CD4-positive, alpha-beta T cell (primary cell): ENCODE data around the gene ADAMTSL2. TPM values are rescaled to one million over a fixed set of nuclear protein-coding genes. Genes with fewer than 3 reads are reported as not detected.

Experiments used
- ATAC-seq: fragments of 200-7000 bp; cut with Tn5 transposase; one replicate; pipeline ENCODE4 v1.10.0; 2022; ENCODE audit warnings: mild to moderate bottlenecking; ENCODE audit not compliant: poor library complexity
- CTCF ChIA-PET: fragments of 350-600 bp; sonication (Branson Sonifier 250); formaldehyde crosslinking; loops from one replicate; lab custom pipeline; 2021; ENCODE audit warnings: antibody characterized with exemption, inconsistent platforms; lab: Charles Lee
- POLR2A ChIA-PET: fragments of 350-600 bp; sonication (Branson Sonifier 250); formaldehyde crosslinking; loops from one replicate; lab custom pipeline; 2021; ENCODE audit warnings: antibody characterized with exemption, inconsistent platforms; lab: Charles Lee
- DNase-seq, 14 experiments: peaks; one replicate each; pipeline ENCODE4 v3.0.0-alpha.2; 2013 to 2020; ENCODE audit warnings: mixed read lengths in 2 of 14
- H3K27ac ChIP-seq, 2 donors: one replicate each; pipeline versions ENCODE4 v1.5.1 to v1.7.0; 2013; ENCODE audit warnings: low read length in 2 of 2, low read depth in 1 of 2, mild to moderate bottlenecking in 1 of 2
- H3K27me3 ChIP-seq, 2 experiments: 1 replicate in 1 of 2; 2 replicates in 1 of 2; pipeline versions ENCODE4 v1.6.1 to v1.7.0; 2013; ENCODE audit warnings: low read length in 2 of 2, control low read depth in 1 of 2, mild to moderate bottlenecking in 1 of 2, moderate library complexity in 1 of 2; ENCODE audit not compliant: insufficient read depth in 2 of 2, control insufficient read depth in 1 of 2
- H3K36me3 ChIP-seq: one replicate; pipeline ENCODE4 v1.6.1; 2013; ENCODE audit warnings: low read length, control low read depth; ENCODE audit not compliant: insufficient read depth
- H3K4me1 ChIP-seq: one replicate; pipeline ENCODE4 v1.6.1; 2013; ENCODE audit warnings: low read length, control low read depth; ENCODE audit not compliant: insufficient read depth
- H3K4me3 ChIP-seq: one replicate; pipeline ENCODE4 v1.5.1; 2013; ENCODE audit warnings: mild to moderate bottlenecking, low read length, moderate library complexity
- H3K9me3 ChIP-seq, 2 experiments: 1 replicate in 1 of 2; 2 replicates in 1 of 2; pipeline versions ENCODE4 v1.6.1 to v1.7.0; 2013; ENCODE audit warnings: low read length in 2 of 2, mild to moderate bottlenecking in 2 of 2, control low read depth in 1 of 2, moderate library complexity in 1 of 2; ENCODE audit not compliant: control insufficient read depth in 1 of 2, insufficient read depth in 1 of 2
- H3K27ac Mint-ChIP-seq: one replicate; pipeline ENCODE4 v1.8.0; 2020; ENCODE audit warnings: mixed read lengths
- H3K27me3 Mint-ChIP-seq: one replicate; pipeline ENCODE4 v1.8.0; 2021; ENCODE audit warnings: mixed read lengths
- H3K36me3 Mint-ChIP-seq: one replicate; pipeline ENCODE4 v1.8.0; 2021; ENCODE audit warnings: low read depth, mixed read lengths
- H3K4me1 Mint-ChIP-seq: one replicate; pipeline ENCODE4 v1.8.0; 2021; ENCODE audit warnings: low read depth, mixed read lengths
- H3K4me3 Mint-ChIP-seq: one replicate; pipeline ENCODE4 v1.8.0; 2020; ENCODE audit warnings: mild to moderate bottlenecking, mixed read lengths
- H3K9me3 Mint-ChIP-seq: one replicate; pipeline ENCODE4 v1.8.0; 2020; ENCODE audit warnings: mixed read lengths
- CTCF ChIP-seq: fragments of 200-600 bp; IDR thresholded peaks from one replicate; pipeline ENCODE4 v1.8.0; 2022; ENCODE audit warnings: antibody characterized with exemption, mild to moderate bottlenecking
- intact Hi-C, 2 experiments: fragments of 100-400 bp; cut with DNase I in 1 of 2; cut with micrococcal nuclease in 1 of 2; formaldehyde crosslinking; loops; one replicate each; pipeline versions ENCODE4 v1.15.1 to v1.9.0; 2023 to 2025; cut with DNase I, micrococcal nuclease
- total RNA-seq, 174 experiments: library from RNA in 2 of 174; stranded (reverse) in 2 of 174; gene quantifications; one replicate each; pipeline ENCODE4 v1.2.3 and lab custom pipeline; 2021 to 2026

The ADAMTSL2 gene
- total RNA-seq, 2 experiments from 2014 or later: 1.2 to 1.3 TPM

GRCh38 chr9:133490865-133491655, 43.4 kb upstream of the ADAMTSL2 start:
- ATAC-seq (no peak), DNase-seq (no peak)
- H3K4me1 ChIP-seq: peaks cover 3% of the 10 kb centered on the region
- POLR2A ChIA-PET: no interaction called here
- Mint-ChIP-seq H3K36me3 (no peaks in the 10 kb centered on the region), H3K9me3 (no peaks in the 10 kb centered on the region), H3K4me1 (peaks cover 6% of the 10 kb centered on the region), H3K4me3 (no peak overlapping the region), H3K27ac (no peak overlapping the region), H3K27me3 (no peaks in the 10 kb centered on the region)
- intact Hi-C loops: no loop called here
- peaks cover 0 to 3% of the 10 kb centered on the region in 2 experiments for H3K27me3 ChIP-seq
- TF ChIP-seq CTCF: no peak
- H3K9me3 ChIP-seq: no peaks in the 10 kb centered on the region
- CTCF ChIA-PET: no interaction called here
- no peak overlapping the region for H3K27ac ChIP-seq
- H3K4me3 ChIP-seq: no peak overlapping the region
- H3K36me3 ChIP-seq: no peaks in the 10 kb centered on the region

- H3K4me1 ChIP-seq: no peaks in the 10 kb centered on the region
- no peak for ATAC-seq
- peaks cover 0 to 3% of the 10 kb centered on the region in 2 experiments for H3K27me3 ChIP-seq
- H3K4me1 Mint-ChIP-seq: peaks cover under 1% of the 10 kb centered on the region
- H3K4me3 Mint-ChIP-seq: no peak overlapping the region
- no peak for TF ChIP-seq CTCF
- intact Hi-C loops: no loop called here
- no peaks in the 10 kb centered on the region for H3K36me3 ChIP-seq
- H3K4me3 ChIP-seq: no peak overlapping the region
- no peak overlapping the region for H3K27ac ChIP-seq
- no peaks in the 10 kb centered on the region for H3K9me3 Mint-ChIP-seq
- DNase-seq: no peak
- H3K27me3 Mint-ChIP-seq: no peaks in the 10 kb centered on the region
- no peaks in the 10 kb centered on the region for H3K9me3 ChIP-seq
- no peaks in the 10 kb centered on the region for H3K36me3 Mint-ChIP-seq
- CTCF ChIA-PET: no interaction called here
- H3K27ac Mint-ChIP-seq: no peak overlapping the region
- POLR2A ChIA-PET: no interaction called here
Observed at GRCh38 chr9:133491656-133491925, 42.9 kb upstream of the ADAMTSL2 start.

GRCh38 chr9:133492061-133493021, 42.2 kb upstream of the ADAMTSL2 start:
- Histone ChIP-seq H3K36me3 (no peaks in the 10 kb centered on the region), H3K27me3 (peaks cover 0 to 5% of the 10 kb centered on the region in 2 experiments), H3K9me3 (no peaks in the 10 kb centered on the region), H3K27ac (no peak overlapping the region), H3K4me1 (no peaks in the 10 kb centered on the region), H3K4me3 (no peak overlapping the region)
- ATAC-seq (no peak), DNase-seq (no peak)
- Mint-ChIP-seq H3K4me3 (no peak overlapping the region), H3K9me3 (no peaks in the 10 kb centered on the region), H3K27me3 (no peaks in the 10 kb centered on the region), H3K4me1 (no peaks in the 10 kb centered on the region), H3K27ac (no peak overlapping the region), H3K36me3 (no peaks in the 10 kb centered on the region)
- TF ChIP-seq CTCF: no peak
- intact Hi-C loops: no loop called here
- ChIA-PET CTCF (no interaction called here), POLR2A (no interaction called here)
